Neural crest cell (in vitro differentiated cells): ENCODE measurements around the gene SDK1. TPM values are rescaled to one million over a fixed set of nuclear protein-coding genes. Genes with fewer than 3 reads are reported as not detected.

ENCODE experiments used
- DNase-seq: peaks from one replicate; pipeline ENCODE4 v3.0.0; 2021; ENCODE audit warnings: low read depth, mixed read lengths, low spot score
- H3K27ac Mint-ChIP-seq: one replicate; pipeline ENCODE4 v1.8.0; 2021; ENCODE audit warnings: mild to moderate bottlenecking, mixed read lengths; ENCODE audit not compliant: unreplicated experiment
- H3K27me3 Mint-ChIP-seq: 2 replicates; pipeline ENCODE4 v1.8.0; 2021; ENCODE audit warnings: low read depth, mild to moderate bottlenecking, mixed read lengths
- H3K36me3 Mint-ChIP-seq: 2 replicates; pipeline ENCODE4 v1.8.0; 2021; ENCODE audit warnings: low read depth, mild to moderate bottlenecking, mixed read lengths
- H3K4me1 Mint-ChIP-seq: 2 replicates; pipeline ENCODE4 v1.8.0; 2021; ENCODE audit warnings: mixed read lengths
- H3K4me3 Mint-ChIP-seq: one replicate; pipeline ENCODE4 v1.8.0; 2021; ENCODE audit warnings: mild to moderate bottlenecking, mixed read lengths
- H3K9me3 Mint-ChIP-seq: 2 replicates; pipeline ENCODE4 v1.8.0; 2021; ENCODE audit warnings: mixed read lengths
- CTCF ChIP-seq: fragments of 200-600 bp; sonication (generic); conservative IDR thresholded peaks from 2 replicates; pipeline ENCODE4 v1.5.0; 2021; ENCODE audit warnings: antibody characterized with exemption, mild to moderate bottlenecking
- total RNA-seq: library from RNA; stranded (reverse); gene quantifications from 2 replicates; pipeline ENCODE4 v1.2.1, GENCODE V29; 2021

SDK1 gene
- total RNA-seq, 1 donor from 2014 or later, result 11.6 TPM

GRCh38 chr7:3914051-3914775, 613.2 kb downstream of the SDK1 start:
- no peak for DNase-seq
- H3K4me3 Mint-ChIP-seq, result no peak overlapping the region
- no peak overlapping the region for H3K27ac Mint-ChIP-seq
- peaks cover 62% of the 10 kb centered on the region for H3K4me1 Mint-ChIP-seq
- no peaks in the 10 kb centered on the region for H3K27me3 Mint-ChIP-seq
- H3K9me3 Mint-ChIP-seq, result peaks cover 5% of the 10 kb centered on the region
- no peak for TF ChIP-seq CTCF
- H3K36me3 Mint-ChIP-seq, result peaks cover 2% of the 10 kb centered on the region

- TF ChIP-seq CTCF, result no peak
- Mint-ChIP-seq H3K4me1 (peaks cover 59% of the 10 kb centered on the region), H3K36me3 (peaks cover 2% of the 10 kb centered on the region), H3K27me3 (no peaks in the 10 kb centered on the region), H3K4me3 (no peak overlapping the region), H3K27ac (no peak overlapping the region), H3K9me3 (peaks cover 5% of the 10 kb centered on the region)
- DNase-seq, result no peak
Observed at GRCh38 chr7:3915337-3915878, 614.4 kb downstream of the SDK1 start.

- H3K4me1 Mint-ChIP-seq, result peaks cover 53% of the 10 kb centered on the region
- H3K36me3 Mint-ChIP-seq, result peaks cover 2% of the 10 kb centered on the region
- no peak overlapping the region for H3K4me3 Mint-ChIP-seq
- no peak overlapping the region for H3K27ac Mint-ChIP-seq
- no peak for TF ChIP-seq CTCF
- H3K27me3 Mint-ChIP-seq, result no peaks in the 10 kb centered on the region
- peaks cover 5% of the 10 kb centered on the region for H3K9me3 Mint-ChIP-seq
- no peak for DNase-seq
Observed at GRCh38 chr7:3916146-3916545, 615.1 kb downstream of the SDK1 start.

GRCh38 chr7:3917436-3917835, 616.4 kb downstream of the SDK1 start:
- Mint-ChIP-seq H3K27ac (no peak overlapping the region), H3K4me1 (peaks cover 48% of the 10 kb centered on the region), H3K36me3 (peaks cover 2% of the 10 kb centered on the region), H3K9me3 (peaks cover 5% of the 10 kb centered on the region), H3K27me3 (no peaks in the 10 kb centered on the region), H3K4me3 (no peak overlapping the region)
- DNase-seq, result no peak
- TF ChIP-seq CTCF, result no peak

- H3K4me3 Mint-ChIP-seq, result no peak overlapping the region
- no peak for DNase-seq
- no peak overlapping the region for H3K27ac Mint-ChIP-seq
- no peak for TF ChIP-seq CTCF
- H3K9me3 Mint-ChIP-seq, result peaks cover 4% of the 10 kb centered on the region
- H3K27me3 Mint-ChIP-seq, result no peaks in the 10 kb centered on the region
- H3K4me1 Mint-ChIP-seq, result peaks cover 49% of the 10 kb centered on the region
- peaks cover 2% of the 10 kb centered on the region for H3K36me3 Mint-ChIP-seq
Observed at GRCh38 chr7:3918576-3918975, 617.5 kb downstream of the SDK1 start.
